DMS53 treated with DMSO at 0.1 percent for 48 hours (cell line): ENCODE results near the gene BNC2.
"Not testable (repeated sequence)": the region's sequence is repeated elsewhere in the genome, so short reads cannot be mapped to it uniquely, and the experiment has no call there.

ENCODE experiments used
- DNase-seq: peaks from one replicate; lab custom pipeline; 2025; ENCODE audit not compliant: unreplicated experiment; lab: John Stamatoyannopoulos, UW

Gene BNC2

GRCh38 chr9:16519001-16519400 lies 351.5 kb downstream of the BNC2 start:
- no peak for DNase-seq

GRCh38 chr9:16516891-16517290 lies 353.6 kb downstream of the BNC2 start:
- no peak for DNase-seq

DNA sequence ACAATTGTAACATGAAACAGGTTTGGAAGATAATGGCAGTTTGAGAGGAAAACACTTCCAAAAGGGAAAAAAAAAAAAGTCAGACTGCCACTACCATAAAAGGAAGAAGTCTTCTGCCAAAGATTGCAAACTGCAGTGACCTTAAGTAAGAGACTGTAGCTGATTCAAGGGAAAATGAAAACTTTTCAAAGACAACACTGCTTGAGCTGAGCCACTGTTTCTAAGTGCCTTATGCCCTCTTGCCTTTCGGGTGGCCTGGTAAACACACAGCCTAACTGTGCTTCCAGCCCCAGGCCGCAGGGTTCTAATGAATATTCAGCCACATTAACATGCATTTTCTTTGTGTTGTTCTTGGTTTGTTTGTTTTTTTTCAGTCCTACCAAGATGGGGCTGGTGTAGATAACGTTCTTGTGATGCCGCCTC lies 354.6 kb downstream of the BNC2 start:
- DNase-seq = no peak

DNA sequence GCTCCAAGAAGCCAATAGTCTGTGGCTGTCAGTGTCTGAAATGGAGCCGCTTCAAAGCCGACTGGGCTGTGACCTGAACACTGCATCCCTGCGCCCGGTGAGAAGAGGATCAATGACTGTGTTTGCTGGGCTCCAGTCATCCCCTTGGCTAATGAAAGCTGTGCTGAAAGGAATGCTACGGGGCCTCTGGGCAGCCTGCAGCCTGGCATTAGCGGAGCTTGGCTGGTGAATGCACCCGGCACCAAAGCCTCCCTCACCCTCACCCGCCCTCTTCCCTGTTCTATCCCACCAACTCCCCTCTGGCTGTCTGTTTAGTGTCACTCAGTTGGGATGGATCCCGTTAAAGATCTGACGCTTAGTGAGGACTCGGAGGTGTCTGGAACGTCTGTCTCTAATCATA lies 355.3 kb downstream of the BNC2 start:
- no peak for DNase-seq

GRCh38 chr9:16514131-16514530 lies 356.3 kb downstream of the BNC2 start:
- no peak for DNase-seq

GRCh38 chr9:16512281-16512680 lies 358.2 kb downstream of the BNC2 start:
- no peak for DNase-seq

DNA sequence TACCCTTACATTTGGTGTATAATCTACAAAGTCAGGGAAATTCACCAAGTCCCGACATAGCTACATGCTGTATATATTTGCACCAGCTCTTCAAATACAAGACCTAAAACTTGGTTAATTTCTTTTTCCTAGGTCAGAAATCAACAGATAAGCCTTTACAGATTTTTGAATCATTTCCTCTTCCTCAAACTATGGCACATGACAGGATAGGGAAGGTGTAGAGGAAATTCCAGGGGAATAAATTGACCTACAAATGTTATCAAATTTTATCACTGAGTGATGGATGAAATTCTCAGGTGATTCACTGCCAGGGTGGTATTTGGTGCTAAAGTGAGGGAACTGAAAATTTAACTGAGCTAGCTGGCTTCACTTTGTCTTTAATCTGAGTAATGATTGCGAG lies 360.0 kb downstream of the BNC2 start:
- DNase-seq = no peak

DNA sequence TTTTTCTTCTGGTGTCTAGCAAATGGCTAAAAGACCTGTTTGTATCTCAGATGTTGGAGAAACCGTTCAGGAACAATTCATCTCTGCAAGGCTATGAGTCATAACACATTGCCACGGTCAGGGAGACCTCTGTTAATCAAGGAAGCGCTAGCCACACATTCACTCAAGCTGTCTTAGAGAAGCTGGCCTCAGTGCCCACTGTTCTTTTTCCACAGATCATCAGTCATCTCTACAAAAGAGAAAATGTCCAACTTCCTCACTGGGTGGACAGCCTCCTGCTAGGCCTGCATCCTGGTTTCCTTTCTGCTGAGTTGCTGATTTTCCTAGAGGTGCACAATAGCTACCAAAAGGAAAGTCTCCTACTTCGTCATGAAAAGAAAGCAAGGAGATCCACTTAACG lies 360.5 kb downstream of the BNC2 start:
- DNase-seq = no peak

GRCh38 chr9:16505199-16505598 lies 365.3 kb downstream of the BNC2 start:
- DNase-seq = no peak

DNA sequence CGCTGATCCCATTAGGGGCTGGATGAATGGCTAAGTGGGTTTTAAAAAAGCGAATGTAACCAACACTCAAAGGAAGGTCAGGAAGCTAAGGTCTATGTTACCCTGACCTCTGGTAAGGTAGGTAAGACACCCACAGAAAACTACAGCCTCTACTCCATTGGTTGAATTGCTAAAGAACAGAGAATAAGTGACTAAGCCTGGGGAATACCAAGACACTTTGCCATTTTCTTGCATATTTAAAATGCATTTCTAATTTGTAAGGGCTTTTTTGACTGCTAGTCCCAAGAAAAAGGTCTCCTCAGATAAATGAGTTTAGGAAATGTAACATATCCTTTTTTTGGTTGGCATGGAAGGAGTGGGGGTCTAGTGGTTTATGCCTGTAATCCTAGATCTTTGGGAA lies 368.7 kb downstream of the BNC2 start:
- DNase-seq = no peak

- DNase-seq = no peak
Measured at GRCh38 chr9:16501141-16501540, 369.3 kb downstream of the BNC2 start.

DNA sequence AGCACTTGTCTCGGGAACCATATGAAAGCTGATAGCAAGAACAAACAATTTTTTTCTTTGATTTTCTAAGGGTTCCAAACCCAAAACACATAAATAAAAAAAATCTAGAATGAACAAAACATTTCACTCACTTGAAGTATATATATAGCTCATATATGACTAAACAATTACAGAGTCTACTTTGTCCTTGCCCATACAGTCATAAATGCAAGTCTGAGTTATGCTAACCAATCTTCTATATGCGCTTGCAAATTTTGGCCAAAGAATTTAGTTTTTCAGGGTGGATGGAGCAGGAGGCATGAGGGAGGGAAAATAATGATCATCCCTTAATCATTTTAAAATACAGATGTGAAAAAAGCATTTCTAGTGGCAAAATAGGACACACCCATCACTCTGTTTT lies 370.1 kb downstream of the BNC2 start:
- DNase-seq = no peak

GRCh38 chr9:16499892-16500291 lies 370.6 kb downstream of the BNC2 start:
- DNase-seq = no peak

DNA sequence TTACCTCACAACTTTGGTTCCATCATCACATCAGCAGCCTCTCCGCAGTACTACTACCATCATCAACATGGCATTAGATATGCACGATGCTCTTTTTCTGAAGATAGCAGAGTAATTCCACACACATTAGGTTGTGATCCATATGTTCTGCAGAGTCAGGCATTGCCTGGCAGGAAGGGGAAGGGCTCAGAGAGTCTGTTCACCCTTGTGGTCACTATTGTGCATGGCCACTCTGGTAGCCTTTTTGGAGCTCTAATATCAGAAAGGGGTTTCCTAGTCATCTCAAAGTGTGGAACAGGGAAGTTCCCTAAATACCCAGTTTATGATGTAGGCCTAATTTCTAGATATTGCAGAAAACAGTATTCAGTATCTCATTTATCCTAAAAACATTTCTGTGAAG lies 373.6 kb downstream of the BNC2 start:
- DNase-seq = no peak

GRCh38 chr9:16487915-16488314 lies 382.6 kb downstream of the BNC2 start:
- DNase-seq = no peak

DNA sequence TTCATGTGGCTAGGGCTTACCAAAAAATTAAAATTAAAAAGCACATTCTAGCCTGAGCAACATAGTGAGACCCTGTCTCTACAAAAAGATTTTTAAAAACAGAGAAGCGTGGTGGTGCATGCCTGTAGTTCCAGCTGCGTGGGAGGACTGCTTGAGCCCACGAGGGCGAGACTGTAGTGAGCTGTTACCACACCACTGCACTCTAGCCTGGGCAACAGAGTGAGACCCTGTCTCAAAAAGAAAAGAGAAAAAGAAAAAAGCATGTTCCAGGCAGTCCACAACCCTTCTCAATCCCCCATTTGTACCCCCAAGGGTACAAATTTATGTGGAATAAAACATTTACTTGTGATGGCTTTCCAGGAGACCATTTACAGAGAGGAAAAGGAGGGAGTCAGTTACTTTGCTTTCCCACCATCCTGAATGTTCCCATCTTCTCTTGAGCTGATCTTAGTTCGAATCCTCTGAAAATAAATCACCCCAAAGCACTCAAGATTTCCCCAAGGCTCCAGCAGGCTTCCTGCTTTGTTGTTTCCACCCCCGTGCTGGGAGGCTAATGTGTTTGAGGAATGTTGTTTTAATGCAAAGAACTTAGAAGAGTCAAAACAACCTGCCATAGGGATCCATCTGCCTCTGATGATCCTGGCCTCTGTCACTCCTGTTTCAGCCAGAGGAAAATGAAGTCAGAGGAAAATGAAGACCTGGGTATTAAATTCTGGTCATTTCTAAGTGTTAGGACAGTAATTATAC lies 384.7 kb downstream of the BNC2 start:
- no peak for DNase-seq

- no peak for DNase-seq
Measured at GRCh38 chr9:16485160-16485559, 385.3 kb downstream of the BNC2 start.

DNA sequence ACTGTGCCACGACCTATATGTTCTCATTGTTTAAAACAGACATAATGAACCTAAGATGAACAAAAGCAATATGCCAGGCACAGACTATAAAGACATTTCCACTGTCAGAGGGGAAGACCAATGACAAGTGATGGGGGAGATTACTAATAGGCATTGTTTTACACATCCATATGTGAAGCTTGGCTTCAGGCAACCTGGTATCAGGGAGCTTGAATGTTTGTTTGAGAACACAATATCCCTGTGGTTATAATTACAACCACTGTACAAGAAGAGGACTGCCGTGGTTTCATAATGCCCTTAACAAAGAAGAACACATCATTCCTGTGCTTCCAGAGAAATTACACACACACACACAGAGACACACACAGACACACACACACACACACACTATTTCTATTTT lies 385.7 kb downstream of the BNC2 start:
- no peak for DNase-seq

GRCh38 chr9:16484180-16484579 lies 386.3 kb downstream of the BNC2 start:
- DNase-seq = no peak

DNA sequence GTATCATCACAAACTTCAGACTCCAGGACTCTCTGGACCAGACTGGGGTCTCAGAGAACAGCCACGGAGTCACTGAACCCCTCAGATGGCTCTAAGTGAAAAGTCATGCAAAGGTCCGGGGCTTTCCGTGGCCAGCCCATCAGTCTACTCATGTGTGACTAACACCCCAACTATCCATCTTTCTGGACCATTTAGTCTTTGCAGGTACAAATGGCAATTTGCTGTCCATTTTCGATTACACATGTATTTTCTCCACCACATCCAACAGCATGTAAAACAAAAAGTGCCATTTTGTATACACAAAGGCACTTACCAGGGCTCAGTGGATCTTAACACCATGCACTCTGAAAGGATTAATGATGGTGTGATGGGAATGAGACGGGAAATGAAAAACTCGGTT lies 387.7 kb downstream of the BNC2 start:
- DNase-seq = no peak

- DNase-seq = not testable (repeated sequence)
Measured at GRCh38 chr9:16480584-16480983, 389.9 kb downstream of the BNC2 start.

GRCh38 chr9:16475996-16476395 lies 394.5 kb downstream of the BNC2 start:
- DNase-seq = no peak

DNA sequence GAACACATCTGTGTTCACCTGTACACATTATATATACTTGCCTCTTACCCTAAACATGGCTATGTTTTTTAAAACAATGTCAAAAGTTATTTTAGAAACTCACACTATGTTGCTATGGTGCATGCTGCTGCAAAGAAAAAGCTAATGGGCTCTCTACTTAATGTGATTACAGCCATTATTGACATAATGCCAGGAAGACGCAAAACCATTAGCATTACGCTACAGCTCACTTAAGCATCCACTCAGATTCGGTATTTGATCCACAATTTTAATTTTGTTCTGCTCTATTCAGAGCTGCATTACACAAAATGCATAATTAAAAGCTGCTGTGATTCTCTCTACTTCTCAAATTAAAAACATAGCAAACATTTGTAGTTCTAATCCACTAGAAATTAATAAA lies 395.2 kb downstream of the BNC2 start:
- no peak for DNase-seq
